Osteocyte (in vitro differentiated cells): Measurements from ENCODE around the gene PPP2CA. TPM values are rescaled to one million over a fixed set of nuclear protein-coding genes. Genes with fewer than 3 reads are reported as not detected.
A peak's percentile ranks its signal among the peaks of the same experiment; 100 is the strongest.

Experiments used
- DNase-seq: peaks from one replicate; pipeline ENCODE4 v3.0.0; 2021; ENCODE audit warnings: mixed read lengths; ENCODE audit not compliant: unreplicated experiment; ENCODE audit errors: extremely low spot score
- H3K27ac Mint-ChIP-seq: one replicate; pipeline ENCODE4 v1.8.0; 2021; ENCODE audit warnings: mild to moderate bottlenecking, mixed read lengths; ENCODE audit not compliant: unreplicated experiment
- H3K27me3 Mint-ChIP-seq: one replicate; pipeline ENCODE4 v1.8.0; 2021; ENCODE audit warnings: mixed read lengths; ENCODE audit not compliant: unreplicated experiment
- H3K36me3 Mint-ChIP-seq: one replicate; pipeline ENCODE4 v1.8.0; 2021; ENCODE audit warnings: mixed read lengths; ENCODE audit not compliant: unreplicated experiment
- H3K4me1 Mint-ChIP-seq: one replicate; pipeline ENCODE4 v1.8.0; 2021; ENCODE audit warnings: mixed read lengths; ENCODE audit not compliant: unreplicated experiment
- H3K4me3 Mint-ChIP-seq: one replicate; pipeline ENCODE4 v1.8.0; 2021; ENCODE audit warnings: mild to moderate bottlenecking, moderate library complexity, mixed read lengths; ENCODE audit not compliant: unreplicated experiment
- H3K9me3 Mint-ChIP-seq: one replicate; pipeline ENCODE4 v1.8.0; 2021; ENCODE audit warnings: mixed read lengths; ENCODE audit not compliant: unreplicated experiment
- microRNA-seq: library from miRNA; unstranded; fragments of <30 nt; microRNA quantifications from one replicate; pipeline ENCODE4 v1.1.0, GENCODE V29; 2020; ENCODE audit not compliant: unreplicated experiment
- total RNA-seq: library from RNA; stranded (reverse); gene quantifications from 2 replicates; pipeline ENCODE4 v1.2.1, GENCODE V29; 2021
- TF ChIP-seq, protein P1 (sequence below): fragments of 200-600 bp; sonication (generic); IDR thresholded peaks from 2 replicates; pipeline ENCODE4 v1.5.0; 2021; ENCODE audit warnings: antibody characterized with exemption, mild to moderate bottlenecking, moderate library complexity

Gene PPP2CA
- total RNA-seq, 1 donor from 2014 or later = 117 TPM

DNA sequence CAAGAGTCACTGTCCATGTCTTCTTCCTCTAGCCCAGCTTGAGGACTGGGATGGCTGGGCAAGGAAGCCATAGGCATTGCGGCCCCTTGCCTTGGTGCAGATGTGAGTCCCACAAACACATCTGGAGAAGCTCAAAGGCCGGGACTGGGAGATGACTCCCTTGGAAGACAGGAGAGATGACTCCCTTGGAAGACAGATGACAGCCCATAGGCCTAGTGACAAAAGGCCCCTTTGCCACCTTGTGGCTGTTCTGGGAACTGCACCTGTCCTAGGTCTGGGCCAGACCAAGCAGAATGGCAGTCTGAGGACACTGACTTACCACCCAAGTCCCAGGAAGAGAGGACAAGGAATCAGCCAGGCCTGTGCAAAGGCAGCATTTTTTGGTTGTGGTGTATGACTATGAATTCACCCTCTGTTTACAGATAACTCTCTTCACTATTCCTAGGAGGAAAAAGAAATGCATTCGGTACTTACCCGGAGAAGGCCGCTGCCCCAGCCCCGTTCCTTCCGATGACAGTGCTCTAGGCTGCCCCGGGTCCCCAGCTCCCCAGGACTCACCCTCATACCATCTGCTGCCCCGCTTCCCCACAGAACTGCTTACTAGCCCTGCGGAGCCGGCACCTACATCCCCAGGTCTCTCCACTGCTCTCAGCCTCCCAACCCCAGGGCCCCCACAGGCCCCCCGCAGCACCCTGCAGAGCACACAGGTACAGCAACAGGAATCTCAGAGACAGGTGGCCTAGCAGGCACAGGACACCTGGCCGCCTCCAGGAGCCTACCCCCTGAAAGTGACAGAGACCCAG, 79.9 kb downstream of the PPP2CA start:
- H3K9me3 Mint-ChIP-seq = no peaks in the 10 kb centered on the region
- TF ChIP-seq, protein P1, sequence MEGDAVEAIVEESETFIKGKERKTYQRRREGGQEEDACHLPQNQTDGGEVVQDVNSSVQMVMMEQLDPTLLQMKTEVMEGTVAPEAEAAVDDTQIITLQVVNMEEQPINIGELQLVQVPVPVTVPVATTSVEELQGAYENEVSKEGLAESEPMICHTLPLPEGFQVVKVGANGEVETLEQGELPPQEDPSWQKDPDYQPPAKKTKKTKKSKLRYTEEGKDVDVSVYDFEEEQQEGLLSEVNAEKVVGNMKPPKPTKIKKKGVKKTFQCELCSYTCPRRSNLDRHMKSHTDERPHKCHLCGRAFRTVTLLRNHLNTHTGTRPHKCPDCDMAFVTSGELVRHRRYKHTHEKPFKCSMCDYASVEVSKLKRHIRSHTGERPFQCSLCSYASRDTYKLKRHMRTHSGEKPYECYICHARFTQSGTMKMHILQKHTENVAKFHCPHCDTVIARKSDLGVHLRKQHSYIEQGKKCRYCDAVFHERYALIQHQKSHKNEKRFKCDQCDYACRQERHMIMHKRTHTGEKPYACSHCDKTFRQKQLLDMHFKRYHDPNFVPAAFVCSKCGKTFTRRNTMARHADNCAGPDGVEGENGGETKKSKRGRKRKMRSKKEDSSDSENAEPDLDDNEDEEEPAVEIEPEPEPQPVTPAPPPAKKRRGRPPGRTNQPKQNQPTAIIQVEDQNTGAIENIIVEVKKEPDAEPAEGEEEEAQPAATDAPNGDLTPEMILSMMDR = peak; percentile 86
- H3K4me1 Mint-ChIP-seq = peaks cover 22% of the 10 kb centered on the region
- no peaks in the 10 kb centered on the region for H3K27me3 Mint-ChIP-seq
- H3K27ac Mint-ChIP-seq = no peak overlapping the region
- peaks cover 9% of the 10 kb centered on the region for H3K36me3 Mint-ChIP-seq
- peak; percentile 90 for DNase-seq
- H3K4me3 Mint-ChIP-seq = no peak overlapping the region

DNA sequence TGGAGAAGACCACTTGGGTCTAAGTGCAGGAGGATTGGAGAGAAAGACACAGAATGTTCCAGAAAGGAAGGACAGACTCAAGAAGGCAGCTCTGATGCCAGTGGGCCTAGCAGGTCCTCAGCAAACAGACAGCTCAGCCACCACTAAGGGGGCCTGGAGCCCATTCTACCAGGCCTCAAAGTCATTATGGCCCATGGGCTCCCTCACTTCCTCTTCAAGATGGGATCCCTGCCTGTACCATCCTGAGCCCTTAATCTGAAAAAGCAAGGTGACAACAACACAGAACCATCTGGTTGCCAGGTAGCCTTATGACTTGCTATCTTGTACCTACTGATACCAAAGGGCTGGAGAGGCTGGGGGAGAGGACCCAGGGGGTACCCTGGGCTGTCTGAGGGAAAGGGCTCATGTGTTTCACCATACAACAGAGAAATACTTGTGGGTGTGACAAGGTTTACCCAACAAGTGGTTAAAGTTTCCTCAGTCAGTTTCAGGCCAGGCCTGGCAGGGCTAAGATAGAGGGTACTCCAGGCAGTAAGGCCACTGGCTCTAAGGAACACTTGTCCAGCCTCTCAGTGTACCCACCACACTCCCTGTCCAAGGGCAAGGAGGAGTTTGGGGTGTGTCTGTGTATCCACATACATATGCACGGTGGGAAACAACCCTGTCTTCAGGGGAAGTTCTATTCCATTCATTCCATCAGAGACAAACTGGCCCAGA, 80.7 kb downstream of the PPP2CA start:
- H3K27me3 Mint-ChIP-seq = no peaks in the 10 kb centered on the region

More for the DNA sequence above, 80.7 kb downstream of the PPP2CA start:
- H3K4me1 Mint-ChIP-seq = peaks cover 21% of the 10 kb centered on the region
- DNase-seq = peak; percentile 30
- peaks cover 9% of the 10 kb centered on the region for H3K36me3 Mint-ChIP-seq
- TF ChIP-seq, protein P1 = no peak
- H3K27ac Mint-ChIP-seq = no peak overlapping the region
- no peaks in the 10 kb centered on the region for H3K9me3 Mint-ChIP-seq
- H3K4me3 Mint-ChIP-seq = no peak overlapping the region

Small RNA genes within 50 kb of the gene (microRNA-seq; reads per million reads assigned to microRNA genes)
- gene MIR3661 = 2.2 reads per million

Other genes starting within 250 kb of the PPP2CA start
- gene VDAC1, start 221.1 kb downstream of the PPP2CA start, total RNA-seq = 115 and 119 TPM in 2 replicates
- 0.57 and 0.67 TPM in 2 replicates for gene TCF7, start 111.4 kb downstream of the PPP2CA start, total RNA-seq
- gene SKP1, start 49.1 kb downstream of the PPP2CA start, total RNA-seq = 320 and 333 TPM in 2 replicates
- gene CDKL3, start 141.1 kb upstream of the PPP2CA start, total RNA-seq = 3.3 and 3.9 TPM in 2 replicates
- gene UBE2B, start 145.5 kb upstream of the PPP2CA start, total RNA-seq = 106 and 114 TPM in 2 replicates
- 19.5 and 21.5 TPM in 2 replicates for gene CDKN2AIPNL, start 185.8 kb upstream of the PPP2CA start, total RNA-seq